Daoy (cell line): ENCODE data around the gene LAMA2. TPM values are rescaled to one million over a fixed set of nuclear protein-coding genes. Genes with fewer than 3 reads are reported as not detected.

ENCODE experiments used
- DNase-seq: peaks from one replicate; pipeline ENCODE4 v3.0.0-alpha.2; 2015; ENCODE audit warnings: low read depth
- total RNA-seq: library from RNA; depleted of rRNA; stranded (reverse); fragments of >200 nt; shearing (Covaris generic); gene quantifications from 2 replicates; pipeline ENCODE4 v1.2.3, GENCODE V29; 2014

LAMA2 gene
- total RNA-seq, 1 experiment from 2014 or later: 0.46 TPM

- DNase-seq: no peak
Observed at GRCh38 chr6:129519750-129520149, 636.8 kb downstream of the LAMA2 start.

- DNase-seq: no peak
Observed at GRCh38 chr6:129521946-129522345, 639.0 kb downstream of the LAMA2 start.

- no peak for DNase-seq
Observed at GRCh38 chr6:129523816-129524215, 640.9 kb downstream of the LAMA2 start.

GRCh38 chr6:129525055-129525454 lies 642.1 kb downstream of the LAMA2 start:
- DNase-seq: no peak

GRCh38 chr6:129534926-129535325 lies 652.0 kb downstream of the LAMA2 start:
- no peak for DNase-seq

- no peak for DNase-seq
Observed at GRCh38 chr6:129536271-129536670, 653.3 kb downstream of the LAMA2 start.

GRCh38 chr6:129539032-129539431 lies 656.1 kb downstream of the LAMA2 start:
- no peak for DNase-seq

GRCh38 chr6:129542705-129543104 lies 659.8 kb downstream of the LAMA2 start:
- no peak for DNase-seq

- no peak for DNase-seq
Observed at GRCh38 chr6:129543981-129544380, 661.0 kb downstream of the LAMA2 start.

- DNase-seq: no peak
Observed at GRCh38 chr6:129544892-129545612, 662.1 kb downstream of the LAMA2 start.

GRCh38 chr6:129546702-129547101 lies 663.8 kb downstream of the LAMA2 start:
- no peak for DNase-seq

- no peak for DNase-seq
Observed at GRCh38 chr6:129551486-129551885, 668.5 kb downstream of the LAMA2 start.

- DNase-seq: no peak
Observed at GRCh38 chr6:129552413-129552812, 669.5 kb downstream of the LAMA2 start.

- DNase-seq: no peak
Observed at GRCh38 chr6:129555206-129555832, 672.4 kb downstream of the LAMA2 start.

- no peak for DNase-seq
Observed at GRCh38 chr6:129558248-129558647, 675.3 kb downstream of the LAMA2 start.

- DNase-seq: no peak
Observed at GRCh38 chr6:129565366-129565765, 682.4 kb downstream of the LAMA2 start.

GRCh38 chr6:129565811-129566210 lies 682.9 kb downstream of the LAMA2 start:
- DNase-seq: no peak
